K562 (cell line): ENCODE results near the gene NAB1. TPM values are rescaled to one million over a fixed set of nuclear protein-coding genes. Genes with fewer than 3 reads are reported as not detected.

Source experiments
- ZBTB26 ChIP-seq: fragments of 450-650 bp; formaldehyde crosslinking; IDR thresholded peaks from 2 replicates; pipeline ENCODE4 v1.4.0; 2022; ENCODE audit warnings: missing genetic modification characterization
- ZBTB40 ChIP-seq, 2 experiments: fragments of 450-650 bp in 1 of 2; sonication (generic) in 1 of 2; formaldehyde crosslinking in 1 of 2; IDR thresholded peaks; 2 replicates each; pipeline versions ENCODE4 v1.7.1 to v1.9.0; 2016 to 2022; ENCODE audit warnings: inconsistent platforms in 1 of 2, mild to moderate bottlenecking in 1 of 2, missing genetic modification reagents in 1 of 2
- ZNF668 ChIP-seq: fragments of 250-450 bp; sonication (Bioruptor Pico); IDR thresholded peaks from 2 replicates; pipeline ENCODE4 v1.8.0; 2022; ENCODE audit warnings: mild to moderate bottlenecking, inconsistent platforms
- ZNF696 ChIP-seq: fragments of 250-450 bp; sonication (Bioruptor Pico); conservative IDR thresholded peaks from 2 replicates; pipeline ENCODE4 v1.4.0; 2020; ENCODE audit warnings: mild to moderate bottlenecking, moderate library complexity
- polyA plus RNA-seq, 8 experiments: library from polyadenylated mRNA; depleted of rRNA in 4 of 8; stranded (reverse) in 5 of 8; unstranded in 3 of 8; fragments of >200 nt; fragmentation: Nextera tagmentation in 2 of 8; fragmentation: Illumina TruSeq in 1 of 8; extraction: Ambion mirVana in 2 of 8; extraction: Trizol in 1 of 8; gene quantifications; 2 replicates each; pipeline versions ENCODE4 v1.2.1 to v1.2.3, GENCODE V29; 2011 to 2014; ENCODE audit warnings: inconsistent platforms in 1 of 8, missing spikeins in 1 of 8
- total RNA-seq, 7 experiments: library from RNA; depleted of rRNA in 6 of 7; stranded (reverse); fragments of >200 nt in 6 of 7; fragmentation: Illumina TruSeq in 2 of 7; extraction: Trizol in 2 of 7; gene quantifications; 2 replicates each; pipeline versions ENCODE4 v1.2.1 to v1.2.3, GENCODE V29; 2011 to 2021; ENCODE audit warnings: low replicate concordance in 1 of 7

The NAB1 gene
- total and polyA plus RNA-seq, 9 of the 15 experiments (the other 6 are each of a cell fraction or from before 2014, with no cell fraction given), result 3.1 to 23.0 (median 16.3) TPM

GRCh38 chr2:190723397-190724090 is 74.7 kb downstream of the NAB1 start (continued):
- no peak for TF ChIP-seq ZBTB40 (IDR thresholded peaks at IDR 0.05)
- no peak for TF ChIP-seq ZBTB40 (CRISPR knock-in tag; IDR thresholded peaks at IDR 0.05)
- TF ChIP-seq ZBTB26 (CRISPR knock-in tag), result no peak
- no peak for TF ChIP-seq ZNF668
- TF ChIP-seq ZNF696 (CRISPR knock-in tag), result no peak
